PC-3 (cell line): ENCODE data around the gene CFAP46. TPM values are rescaled to one million over a fixed set of nuclear protein-coding genes. Genes with fewer than 3 reads are reported as not detected.

Experiments
- ATAC-seq: fragments of 200-7000 bp; cut with Tn5 transposase; 2 replicates; pipeline ENCODE4 v1.9.1; 2020; ENCODE audit warnings: mild to moderate bottlenecking, moderate library complexity
- BruUV-seq: library from RNA; stranded (reverse); fragments of 400-500 nt; replicated peaks from 2 replicates; lab custom pipeline; 2021; lab: Mats Ljungman, UMichigan
- CTCF ChIA-PET: fragments of 300-600 bp; sonication (Branson Sonifier 250); formaldehyde crosslinking; loops from one replicate; lab custom pipeline; 2022; ENCODE audit warnings: antibody characterized with exemption; lab: Charles Lee
- POLR2A ChIA-PET: fragments of 300-600 bp; sonication (Branson Sonifier 250); formaldehyde crosslinking; loops from one replicate; lab custom pipeline; 2022; ENCODE audit warnings: antibody characterized with exemption; ENCODE audit not compliant: unreplicated experiment; lab: Charles Lee
- DNase-seq: peaks from one replicate; pipeline ENCODE4 v3.0.0-alpha.2; 2015
- H2AFZ ChIP-seq: fragments of 300-600 bp; sonication (generic); 2 replicates; pipeline ENCODE4 v1.6.0; 2016; ENCODE audit warnings: antibody characterized with exemption, low read length
- H3F3A ChIP-seq: fragments of 300-600 bp; sonication (generic); one replicate; pipeline ENCODE4 v1.6.0; 2017; ENCODE audit warnings: antibody characterized with exemption, low read length, control low read depth, mild to moderate bottlenecking; ENCODE audit not compliant: unreplicated experiment
- H3K27ac ChIP-seq: fragments of 300-600 bp; sonication (generic); 2 replicates; pipeline ENCODE4 v1.5.1; 2016; ENCODE audit warnings: mild to moderate bottlenecking, low read length
- H3K27me3 ChIP-seq: fragments of 300-600 bp; sonication (generic); 2 replicates; pipeline ENCODE4 v1.6.1; 2016; ENCODE audit warnings: low read length, mixed read lengths
- H3K36me3 ChIP-seq: fragments of 300-600 bp; sonication (generic); 2 replicates; pipeline ENCODE4 v1.6.1; 2016; ENCODE audit warnings: low read depth, mixed run types, low read length, mixed read lengths
- H3K4me1 ChIP-seq: fragments of 300-600 bp; sonication (generic); 2 replicates; pipeline ENCODE4 v1.5.1; 2016; ENCODE audit warnings: low read length; ENCODE audit not compliant: insufficient read depth
- H3K4me2 ChIP-seq: fragments of 300-600 bp; sonication (generic); 2 replicates; pipeline ENCODE4 v1.6.0; 2016; ENCODE audit warnings: low read length
- H3K4me3 ChIP-seq: fragments of 300-600 bp; sonication (generic); 2 replicates; pipeline ENCODE4 v1.5.1; 2016; ENCODE audit warnings: mild to moderate bottlenecking, low read length, mixed read lengths
- H3K79me2 ChIP-seq: fragments of 300-600 bp; sonication (generic); 2 replicates; pipeline ENCODE4 v1.6.1; 2017; ENCODE audit warnings: low read length, mixed read lengths
- H3K9ac ChIP-seq: fragments of 300-600 bp; sonication (generic); 2 replicates; pipeline ENCODE4 v1.6.0; 2016; ENCODE audit warnings: mild to moderate bottlenecking, low read length
- H3K9me2 ChIP-seq: fragments of 300-600 bp; sonication (generic); replicated peaks from 2 replicates; pipeline ENCODE4 v1.6.1; 2016; ENCODE audit warnings: mixed run types, low read length, mixed read lengths
- H3K9me3 ChIP-seq: fragments of 300-600 bp; sonication (generic); 2 replicates; pipeline ENCODE4 v1.6.1; 2016; ENCODE audit warnings: low read length, mixed read lengths
- H4K20me1 ChIP-seq: fragments of 300-600 bp; sonication (generic); 2 replicates; pipeline ENCODE4 v1.6.1; 2016; ENCODE audit warnings: low read length, mixed read lengths
- EZH2 ChIP-seq: fragments of 300-600 bp; sonication (generic); IDR thresholded peaks from one replicate; pipeline ENCODE4 v1.6.1; 2017; ENCODE audit warnings: antibody characterized with exemption, mild to moderate bottlenecking, low read length; ENCODE audit not compliant: unreplicated experiment
- EZH2phosphoT487 ChIP-seq: fragments of 300-600 bp; sonication (generic); IDR thresholded peaks from 2 replicates; pipeline ENCODE4 v1.6.1; 2018; ENCODE audit warnings: mild to moderate bottlenecking, antibody characterized with exemption, low read length, borderline replicate concordance
- intact Hi-C: fragments of 100-400 bp; cut with micrococcal nuclease; formaldehyde crosslinking; loops from 2 replicates; pipeline ENCODE4 v1.9.0; 2023
- total RNA-seq: library from RNA; depleted of rRNA; stranded (reverse); fragments of >200 nt; gene quantifications from 2 replicates; pipeline ENCODE4 v1.2.3, GENCODE V29; 2014
- TF ChIP-seq, protein P1 (sequence below): fragments of 300-600 bp; sonication (generic); conservative IDR thresholded peaks from 2 replicates; pipeline ENCODE4 v1.5.1; 2017; ENCODE audit warnings: antibody characterized with exemption, low read depth, mild to moderate bottlenecking, low read length

CFAP46 gene
- total RNA-seq, 1 experiment from 2014 or later: 0.04 TPM

DNA sequence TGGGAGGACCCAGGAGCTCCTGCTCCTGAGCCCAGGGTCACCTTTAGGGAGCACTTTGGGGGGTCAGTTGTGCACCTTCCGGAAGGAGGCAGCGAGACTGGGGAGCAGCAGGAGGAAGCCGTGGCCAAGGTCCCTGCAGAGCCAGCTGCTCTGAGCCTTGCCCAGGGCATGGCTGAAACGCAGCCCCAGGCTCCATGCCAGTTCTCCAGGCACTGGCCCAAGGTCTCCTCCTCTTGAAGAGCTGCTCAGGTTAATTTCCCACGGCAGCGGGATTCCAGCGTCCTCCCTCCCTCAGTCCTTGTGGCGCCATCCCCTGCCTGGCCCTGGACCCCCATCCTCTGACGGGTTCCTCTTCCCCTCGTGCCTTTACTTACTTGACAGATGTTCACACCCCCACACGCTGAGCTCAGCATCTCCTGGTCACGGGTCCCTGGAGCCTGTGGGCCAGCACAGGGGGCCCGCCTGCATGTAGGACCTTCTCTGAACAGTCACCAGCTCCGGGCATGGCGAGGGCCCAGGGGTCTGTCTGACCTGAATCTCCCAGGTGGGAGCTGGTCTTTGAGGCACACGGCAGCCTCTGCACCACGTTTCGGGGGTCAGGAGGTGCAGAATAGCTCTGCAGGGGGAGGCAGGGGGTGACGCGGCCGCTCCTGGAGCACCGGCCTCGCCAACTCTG lies 16.7 kb upstream of the CFAP46 start:
- no peak for ATAC-seq
- no peaks in the 10 kb centered on the region for H4K20me1 ChIP-seq
- H3F3A ChIP-seq: no peaks in the 10 kb centered on the region
- CTCF ChIA-PET: no interaction called here
- no peaks in the 10 kb centered on the region for H3K9me3 ChIP-seq
- H3K27ac ChIP-seq: no peak overlapping the region
- H3K27me3 ChIP-seq: peaks cover 14% of the 10 kb centered on the region
- no TSS peak for BruUV-seq
- no peak for DNase-seq
- intact Hi-C loops: no loop called here
- H3K79me2 ChIP-seq: no peaks in the 10 kb centered on the region
- TF ChIP-seq, protein P1, sequence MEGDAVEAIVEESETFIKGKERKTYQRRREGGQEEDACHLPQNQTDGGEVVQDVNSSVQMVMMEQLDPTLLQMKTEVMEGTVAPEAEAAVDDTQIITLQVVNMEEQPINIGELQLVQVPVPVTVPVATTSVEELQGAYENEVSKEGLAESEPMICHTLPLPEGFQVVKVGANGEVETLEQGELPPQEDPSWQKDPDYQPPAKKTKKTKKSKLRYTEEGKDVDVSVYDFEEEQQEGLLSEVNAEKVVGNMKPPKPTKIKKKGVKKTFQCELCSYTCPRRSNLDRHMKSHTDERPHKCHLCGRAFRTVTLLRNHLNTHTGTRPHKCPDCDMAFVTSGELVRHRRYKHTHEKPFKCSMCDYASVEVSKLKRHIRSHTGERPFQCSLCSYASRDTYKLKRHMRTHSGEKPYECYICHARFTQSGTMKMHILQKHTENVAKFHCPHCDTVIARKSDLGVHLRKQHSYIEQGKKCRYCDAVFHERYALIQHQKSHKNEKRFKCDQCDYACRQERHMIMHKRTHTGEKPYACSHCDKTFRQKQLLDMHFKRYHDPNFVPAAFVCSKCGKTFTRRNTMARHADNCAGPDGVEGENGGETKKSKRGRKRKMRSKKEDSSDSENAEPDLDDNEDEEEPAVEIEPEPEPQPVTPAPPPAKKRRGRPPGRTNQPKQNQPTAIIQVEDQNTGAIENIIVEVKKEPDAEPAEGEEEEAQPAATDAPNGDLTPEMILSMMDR: no peak
- no peak for TF ChIP-seq EZH2
- TF ChIP-seq EZH2phosphoT487: no peak
- no peak overlapping the region for H2AFZ ChIP-seq
- H3K9ac ChIP-seq: no peak overlapping the region
- no peaks in the 10 kb centered on the region for H3K9me2 ChIP-seq
- no peak overlapping the region for H3K4me2 ChIP-seq
- H3K4me3 ChIP-seq: no peak overlapping the region
- POLR2A ChIA-PET: no interaction called here
- H3K36me3 ChIP-seq: no peaks in the 10 kb centered on the region
- H3K4me1 ChIP-seq: peaks cover 4% of the 10 kb centered on the region; the same call in 1 of the 2 replicates

DNA sequence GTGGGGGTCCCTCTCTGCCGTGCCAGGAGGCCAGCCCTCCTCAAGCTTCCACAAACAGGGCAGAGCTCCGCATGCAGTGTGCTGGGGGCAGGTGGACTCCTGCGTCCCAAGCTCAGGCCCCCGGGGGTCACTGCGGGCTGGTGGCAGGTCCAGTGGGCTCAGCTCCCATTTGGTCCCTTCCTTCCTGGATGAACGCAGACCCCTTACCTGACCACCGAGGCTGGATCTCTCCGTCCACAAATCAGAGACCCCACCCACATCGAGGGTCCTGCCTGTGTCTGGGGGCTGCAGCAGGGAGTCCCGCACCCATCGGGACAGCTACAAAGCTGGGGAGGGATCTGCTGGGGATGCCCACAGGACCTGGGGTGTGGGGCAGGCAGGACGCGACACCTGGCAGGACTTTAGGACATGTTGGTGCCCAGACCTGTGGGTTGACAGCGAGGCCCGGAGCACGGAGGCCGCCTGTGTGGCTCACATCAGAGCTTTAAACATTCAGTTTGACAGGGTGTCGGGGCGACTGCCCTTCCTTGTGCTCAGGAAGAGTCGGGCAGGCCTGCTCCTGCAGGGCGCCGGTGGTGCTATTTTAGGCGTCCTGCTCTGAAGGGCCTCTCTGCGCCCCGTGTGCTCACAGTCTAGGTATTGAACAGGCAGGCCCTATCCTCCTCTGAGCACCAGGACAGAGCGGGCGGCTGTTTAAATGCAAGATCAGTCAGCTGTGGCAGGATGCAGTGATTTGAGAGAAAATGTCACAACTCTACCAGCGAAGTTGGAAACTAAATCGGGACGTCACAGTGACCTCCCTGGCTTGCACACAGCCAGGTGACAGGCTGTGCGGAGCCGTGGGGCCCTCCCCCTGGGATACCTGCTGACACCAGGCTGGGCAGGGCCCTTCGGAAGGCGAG lies 15.9 kb upstream of the CFAP46 start:
- Histone ChIP-seq H2AFZ (no peak overlapping the region), H3K4me2 (no peak overlapping the region), H4K20me1 (no peaks in the 10 kb centered on the region), H3K9ac (no peak overlapping the region), H3K27ac (no peak overlapping the region), H3K4me1 (peaks cover 4% of the 10 kb centered on the region; the same call in 1 of the 2 replicates), H3K9me3 (no peaks in the 10 kb centered on the region), H3K9me2 (no peaks in the 10 kb centered on the region), H3K36me3 (no peaks in the 10 kb centered on the region), H3K79me2 (no peaks in the 10 kb centered on the region), H3K27me3 (peaks cover 21% of the 10 kb centered on the region), H3K4me3 (no peak overlapping the region), H3F3A (no peaks in the 10 kb centered on the region)
- TF ChIP-seq EZH2phosphoT487 (no peak), EZH2 (no peak)
- TF ChIP-seq, protein P1: no peak
- intact Hi-C loops: no loop called here
- BruUV-seq: no TSS peak
- no peak for ATAC-seq
- CTCF ChIA-PET: no interaction called here
- DNase-seq: no peak
- POLR2A ChIA-PET: no interaction called here
